Ovary (tissue), 9 donors: ENCODE results near the gene CACNA1C. TPM values are rescaled to one million over a fixed set of nuclear protein-coding genes. Genes with fewer than 3 reads are reported as not detected.
A peak's percentile ranks its signal among the peaks of the same experiment; 100 is the strongest.
"Not testable (repeated sequence)": the region's sequence is repeated elsewhere in the genome, so short reads cannot be mapped to it uniquely, and the experiment has no call there.

Experiments
- DNase-seq, 5 donors: peaks; one replicate each; pipeline ENCODE4 v3.0.0-alpha.2; 2019 to 2020
- H3K27ac ChIP-seq, 2 donors: fragments of 200-600 bp; one replicate each; pipeline versions ENCODE4 v1.5.1 to v1.8.0; 2019 to 2022
- H3K27me3 ChIP-seq: fragments of 200-600 bp; one replicate; pipeline ENCODE4 v1.8.0; 2022
- H3K36me3 ChIP-seq: fragments of 200-600 bp; sonication (generic); one replicate; pipeline ENCODE4 v1.5.1; 2019
- H3K4me1 ChIP-seq: one replicate; pipeline ENCODE4 v1.8.1; 2013; ENCODE audit warnings: mild to moderate bottlenecking, moderate library complexity; ENCODE audit not compliant: insufficient read depth
- H3K4me3 ChIP-seq: fragments of 200-600 bp; sonication (generic); one replicate; pipeline ENCODE4 v1.5.1; 2017
- H3K9me3 ChIP-seq, 2 donors: fragments of 200-600 bp in 1 of 2; sonication (generic) in 1 of 2; one replicate each; pipeline versions ENCODE4 v1.5.1 to v1.8.1; 2013 to 2019; ENCODE audit warnings: mild to moderate bottlenecking in 1 of 2, moderate library complexity in 1 of 2
- CTCF ChIP-seq, 3 donors: fragments of 450-650 bp in 2 of 3; fragments of 200-600 bp in 1 of 3; IDR thresholded peaks; one replicate each; pipeline versions ENCODE4 v1.5.1 to v1.8.0; 2016 to 2022; ENCODE audit warnings: antibody characterized with exemption in 3 of 3, mild to moderate bottlenecking in 1 of 3
- EP300 ChIP-seq: sonication (generic); formaldehyde crosslinking; IDR thresholded peaks from one replicate; pipeline ENCODE4 v1.6.1; 2017; ENCODE audit warnings: antibody characterized with exemption
- POLR2A ChIP-seq: fragments of 450-650 bp; IDR thresholded peaks from one replicate; pipeline ENCODE4 v1.6.1; 2017; ENCODE audit warnings: antibody characterized with exemption, mild to moderate bottlenecking, moderate library complexity
- WGBS, 3 donors: extraction: QIAGEN DNeasy Blood & Tissue Kit in 1 of 3; methylation state at CpG; one replicate each; pipeline versions ENCODE4 v1.1.5 to v1.1.7; 2013 to 2017; 5-methylcytosine and 5-hydroxymethylcytosine counted together
- intact Hi-C, 4 donors: fragments of 100-400 bp; cut with DNase I; formaldehyde crosslinking; loops; one replicate each; pipeline versions ENCODE4 v1.11.0 to v1.15.1; 2022 to 2023
- polyA plus RNA-seq, 2 donors: library from polyadenylated mRNA; stranded (reverse); fragments of 200-250 nt in 1 of 2; fragments of 350-450 nt in 1 of 2; fragmentation: Illumina TruSeq in 1 of 2; extraction: RNeasy Lipid Tissue Mini Kit (QIAGEN cat#74804) in 1 of 2; gene quantifications; one replicate each; pipeline ENCODE4 v1.2.3, GENCODE V29; 2013 to 2014
- total RNA-seq, 7 donors: library from RNA; depleted of rRNA in 2 of 7; stranded (reverse); fragments of >200 nt in 2 of 7; fragmentation: NEBNext Ultra II Directional in 3 of 7; extraction: Animal tissue kit (Norgen Biotek cat#: 25700) in 3 of 7; gene quantifications; one replicate each; pipeline versions ENCODE4 v1.1.0 to v1.2.4, GENCODE V29; 2016 to 2023
- donor health status: DM: no; HTN: no; CAD: no; lungs with moderate emphysema.
- donor health status: DM: no; HTN: no; CAD: no.
- donor health status: Bipolar disorder and iron deficiency.
- donor health status: DM: yes; HTN: yes; CAD: no.
- donor health status: DM: no; HTN: no; CAD: no.
- donor health status: DM: yes; HTN: yes; CAD: no.

CACNA1C gene
- total and polyA plus RNA-seq, 9 donors = 2.2 to 8.3 (median 3.7) TPM

GRCh38 chr12:2255311-2255710 is 202.5 kb downstream of the CACNA1C start:
- no peak for DNase-seq
- H3K4me1 ChIP-seq = no peaks in the 10 kb centered on the region
- no peaks in the 10 kb centered on the region for H3K9me3 ChIP-seq
- TF ChIP-seq CTCF (IDR thresholded peaks at IDR 0.05) = no peak
- TF ChIP-seq POLR2A = no peak
- no peak for TF ChIP-seq EP300
- no peak overlapping the region for H3K27ac ChIP-seq
- H3K27me3 ChIP-seq = no peaks in the 10 kb centered on the region
- no peak overlapping the region for H3K4me3 ChIP-seq
- intact Hi-C loops = no loop called here
- 92 to 94% (median 92%) methylated on average over 2 of the region's 2 CpGs for WGBS, 3 donors
- no peaks in the 10 kb centered on the region for H3K36me3 ChIP-seq

- H3K36me3 ChIP-seq, H3K9me3 ChIP-seq, intact Hi-C loops, H3K4me1 ChIP-seq, H3K4me3 ChIP-seq, H3K27me3 ChIP-seq, H3K27ac ChIP-seq, DNase-seq: not testable (repeated sequence)
- WGBS, 3 donors = 83 to 86% (median 86%) methylated on average over 9 of the region's 9 CpGs
Observed at GRCh38 chr12:2255731-2256130, 202.9 kb downstream of the CACNA1C start.

- no peak for DNase-seq
- Histone ChIP-seq H3K9me3 (no peaks in the 10 kb centered on the region), H3K36me3 (no peaks in the 10 kb centered on the region), H3K4me3 (no peak overlapping the region), H3K4me1 (no peaks in the 10 kb centered on the region), H3K27me3 (no peaks in the 10 kb centered on the region), H3K27ac (no peak overlapping the region)
- TF ChIP-seq EP300 = no peak
- TF ChIP-seq CTCF (IDR thresholded peaks at IDR 0.05) = no peak
- TF ChIP-seq POLR2A = no peak
- 84 to 91% (median 87%) methylated on average over 6 of the region's 6 CpGs for WGBS, 3 donors
- intact Hi-C loops = no loop called here
Observed at GRCh38 chr12:2256453-2256852, 203.7 kb downstream of the CACNA1C start.

- no peaks in the 10 kb centered on the region for H3K27me3 ChIP-seq
- H3K9me3 ChIP-seq = no peaks in the 10 kb centered on the region
- no peak overlapping the region for H3K4me3 ChIP-seq
- DNase-seq = no peak
- H3K4me1 ChIP-seq = no peaks in the 10 kb centered on the region
- intact Hi-C loops = no loop called here
- no peak for TF ChIP-seq CTCF (IDR thresholded peaks at IDR 0.05)
- TF ChIP-seq POLR2A = no peak
- TF ChIP-seq EP300 = no peak
- H3K36me3 ChIP-seq = no peaks in the 10 kb centered on the region
- H3K27ac ChIP-seq = no peak overlapping the region
- 85 to 90% (median 88%) methylated on average over 7 of the region's 7 CpGs for WGBS, 3 donors
Observed at GRCh38 chr12:2256915-2257314, 204.1 kb downstream of the CACNA1C start.

GRCh38 chr12:2258025-2258424 is 205.2 kb downstream of the CACNA1C start:
- Histone ChIP-seq H3K4me1 (no peaks in the 10 kb centered on the region), H3K4me3 (no peak overlapping the region), H3K9me3 (no peaks in the 10 kb centered on the region), H3K36me3 (no peaks in the 10 kb centered on the region), H3K27ac (no peak overlapping the region), H3K27me3 (no peaks in the 10 kb centered on the region)
- 46 to 66% (median 58%) methylated on average over 2 of the region's 2 CpGs for WGBS, 3 donors
- no peak for TF ChIP-seq CTCF (IDR thresholded peaks at IDR 0.05)
- TF ChIP-seq EP300 = no peak
- no peak for TF ChIP-seq POLR2A
- intact Hi-C loops = no loop called here
- peak in 1 of 5 donors; percentile 0 for DNase-seq
